H7 (cell line): ENCODE results near the gene SLC9A8. TPM values are rescaled to one million over a fixed set of nuclear protein-coding genes. Genes with fewer than 3 reads are reported as not detected.
"Not testable (repeated sequence)": the region's sequence is repeated elsewhere in the genome, so short reads cannot be mapped to it uniquely, and the experiment has no call there.

Source experiments
- DNase-seq: peaks from one replicate; pipeline ENCODE4 v3.0.0; 2012
- H3K27me3 ChIP-seq: 2 replicates; pipeline ENCODE4 v1.6.0; 2011; ENCODE audit warnings: mild to moderate bottlenecking, low read length; ENCODE audit not compliant: control insufficient read depth, insufficient read depth
- H3K36me3 ChIP-seq: replicated peaks from 2 replicates; pipeline ENCODE4 v1.5.1; 2011; ENCODE audit warnings: low read length; ENCODE audit not compliant: control insufficient read depth, insufficient read depth
- H3K4me3 ChIP-seq: 2 replicates; pipeline ENCODE4 v1.5.1; 2011; ENCODE audit warnings: low read depth, mild to moderate bottlenecking, control low read depth, low read length, moderate library complexity; ENCODE audit not compliant: insufficient read depth
- total RNA-seq: library from RNA; depleted of rRNA; stranded (reverse); fragments of >200 nt; shearing (Covaris generic); gene quantifications from 2 replicates; pipeline ENCODE4 v1.2.3, GENCODE V29; 2014

The SLC9A8 gene
- total RNA-seq, 1 experiment from 2014 or later = 6.7 TPM

GRCh38 chr20:49783021-49783995, 29.3 kb upstream of the SLC9A8 start:
- not testable (repeated sequence) for DNase-seq, H3K4me3 ChIP-seq, H3K27me3 ChIP-seq, H3K36me3 ChIP-seq

- Histone ChIP-seq H3K4me3 (no peak overlapping the region), H3K27me3 (no peaks in the 10 kb centered on the region), H3K36me3 (no peaks in the 10 kb centered on the region)
- DNase-seq = no peak
Observed at GRCh38 chr20:49784291-49784690, 28.3 kb upstream of the SLC9A8 start.

GRCh38 chr20:49785149-49785851, 27.3 kb upstream of the SLC9A8 start:
- no peak for DNase-seq
- no peak overlapping the region for H3K4me3 ChIP-seq
- no peaks in the 10 kb centered on the region for H3K27me3 ChIP-seq
- H3K36me3 ChIP-seq = no peaks in the 10 kb centered on the region

- H3K4me3 ChIP-seq = no peak overlapping the region
- DNase-seq = no peak
- H3K36me3 ChIP-seq = no peaks in the 10 kb centered on the region
- no peaks in the 10 kb centered on the region for H3K27me3 ChIP-seq
Observed at GRCh38 chr20:49785852-49786175, 26.8 kb upstream of the SLC9A8 start.

- Histone ChIP-seq H3K4me3 (no peak overlapping the region), H3K36me3 (no peaks in the 10 kb centered on the region), H3K27me3 (no peaks in the 10 kb centered on the region)
- DNase-seq = no peak
Observed at GRCh38 chr20:49786196-49786595, 26.4 kb upstream of the SLC9A8 start.

GRCh38 chr20:49786668-49787370, 25.8 kb upstream of the SLC9A8 start:
- DNase-seq = no peak
- Histone ChIP-seq H3K27me3 (no peaks in the 10 kb centered on the region), H3K36me3 (no peaks in the 10 kb centered on the region), H3K4me3 (no peak overlapping the region)

- no peak for DNase-seq
- no peaks in the 10 kb centered on the region for H3K27me3 ChIP-seq
- H3K36me3 ChIP-seq = no peaks in the 10 kb centered on the region
- H3K4me3 ChIP-seq = no peak overlapping the region
Observed at GRCh38 chr20:49787371-49788357, 25.0 kb upstream of the SLC9A8 start.

GRCh38 chr20:49790077-49790798, 22.4 kb upstream of the SLC9A8 start:
- peak; percentile 31 for DNase-seq
- H3K27me3 ChIP-seq = no peaks in the 10 kb centered on the region
- H3K36me3 ChIP-seq = no peaks in the 10 kb centered on the region
- no peak overlapping the region for H3K4me3 ChIP-seq

GRCh38 chr20:49791165-49791564, 21.5 kb upstream of the SLC9A8 start:
- Histone ChIP-seq H3K36me3 (no peaks in the 10 kb centered on the region), H3K27me3 (no peaks in the 10 kb centered on the region), H3K4me3 (no peak overlapping the region)
- no peak for DNase-seq

GRCh38 chr20:49792006-49792405, 20.6 kb upstream of the SLC9A8 start:
- Histone ChIP-seq H3K27me3 (no peaks in the 10 kb centered on the region), H3K36me3 (no peaks in the 10 kb centered on the region), H3K4me3 (no peak overlapping the region)
- DNase-seq = no peak

GRCh38 chr20:49792611-49793010, 20.0 kb upstream of the SLC9A8 start:
- no peak for DNase-seq
- Histone ChIP-seq H3K4me3 (no peak overlapping the region), H3K36me3 (no peaks in the 10 kb centered on the region), H3K27me3 (no peaks in the 10 kb centered on the region)

- no peak overlapping the region for H3K4me3 ChIP-seq
- no peaks in the 10 kb centered on the region for H3K36me3 ChIP-seq
- no peak for DNase-seq
- H3K27me3 ChIP-seq = no peaks in the 10 kb centered on the region
Observed at GRCh38 chr20:49794336-49795134, 18.1 kb upstream of the SLC9A8 start.

GRCh38 chr20:49795135-49795424, 17.5 kb upstream of the SLC9A8 start:
- no peaks in the 10 kb centered on the region for H3K27me3 ChIP-seq
- no peak for DNase-seq
- H3K36me3 ChIP-seq = no peaks in the 10 kb centered on the region
- H3K4me3 ChIP-seq = no peak overlapping the region
